Right kidney (tissue), 1 donor: ENCODE measurements around the gene CRYGN.

Experiments
- DNase-seq: peaks from one replicate; pipeline ENCODE4 v3.0.0-alpha.2; 2016

Gene CRYGN

DNA sequence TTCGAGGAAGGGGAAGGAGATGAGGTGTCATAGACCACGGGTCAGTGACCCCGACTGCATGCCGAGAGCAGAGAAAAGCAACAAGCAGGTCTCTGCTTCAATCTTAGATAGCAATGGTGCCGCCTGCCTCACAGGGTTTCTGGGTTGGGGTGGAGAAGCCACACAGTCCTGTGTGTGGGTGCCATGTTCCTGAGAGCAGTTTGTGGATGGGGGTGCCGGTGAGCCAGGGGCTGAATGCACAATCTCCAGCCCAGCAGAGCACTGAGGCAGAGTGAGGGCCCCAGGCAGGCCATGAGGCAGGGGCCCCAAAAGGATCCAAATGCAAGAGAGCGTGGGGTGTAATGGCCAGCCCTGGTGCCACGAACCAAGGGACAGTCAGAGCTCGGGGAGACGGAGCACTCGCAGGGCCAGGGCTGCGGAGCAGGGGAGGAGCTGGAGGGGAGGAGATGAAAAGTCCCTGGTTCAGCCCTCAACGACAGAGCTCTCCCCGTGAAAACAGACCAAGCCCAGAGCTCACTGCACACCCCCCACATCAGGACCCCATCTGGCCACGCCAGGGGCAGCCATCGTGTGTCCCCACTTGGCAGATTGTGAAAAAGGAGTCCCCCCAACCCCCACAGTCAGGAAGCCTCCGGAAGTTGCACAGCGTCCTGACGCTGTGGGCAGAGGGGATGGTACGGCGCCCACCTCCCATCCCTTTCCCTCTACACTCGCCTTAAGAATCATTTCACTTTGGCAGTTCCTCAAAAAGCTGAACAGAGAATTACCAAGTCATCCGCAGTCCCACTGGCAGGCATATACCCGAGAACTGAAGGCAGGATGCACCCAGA is 50.0 kb downstream of the CRYGN start:
- no peak for DNase-seq

DNA sequence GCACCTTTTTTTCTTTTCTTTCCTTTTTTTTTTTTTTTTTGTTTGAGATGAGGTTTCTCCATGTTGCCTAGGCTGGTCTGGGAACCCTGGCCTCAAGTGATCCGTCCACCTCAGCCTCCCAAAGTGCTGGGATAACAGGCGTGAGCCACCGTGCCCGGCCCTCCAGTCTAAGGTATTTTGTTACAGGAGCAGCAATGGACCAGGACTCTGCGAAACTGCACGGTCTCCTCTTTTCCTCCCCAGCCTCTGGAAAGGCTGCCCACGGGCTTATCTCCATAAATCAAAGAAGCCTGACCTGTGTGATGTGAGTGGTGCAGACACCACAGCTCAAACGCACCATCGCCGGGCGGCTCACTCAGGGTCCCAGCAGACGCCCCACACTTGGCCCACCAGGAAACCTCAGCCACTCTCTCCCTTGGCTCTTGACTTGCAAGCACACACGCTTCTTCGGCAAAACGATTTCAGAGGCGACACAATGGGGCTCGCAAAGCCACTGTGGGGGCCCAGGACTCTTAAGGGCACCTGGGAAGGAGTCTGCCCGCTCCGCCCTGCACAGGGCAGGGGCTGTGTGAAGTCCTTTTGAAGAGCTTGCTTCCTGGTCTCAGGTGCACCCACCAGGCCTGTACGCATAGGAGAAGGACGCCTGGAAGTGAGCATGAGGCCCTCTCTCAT is 50.7 kb downstream of the CRYGN start:
- no peak for DNase-seq

DNA sequence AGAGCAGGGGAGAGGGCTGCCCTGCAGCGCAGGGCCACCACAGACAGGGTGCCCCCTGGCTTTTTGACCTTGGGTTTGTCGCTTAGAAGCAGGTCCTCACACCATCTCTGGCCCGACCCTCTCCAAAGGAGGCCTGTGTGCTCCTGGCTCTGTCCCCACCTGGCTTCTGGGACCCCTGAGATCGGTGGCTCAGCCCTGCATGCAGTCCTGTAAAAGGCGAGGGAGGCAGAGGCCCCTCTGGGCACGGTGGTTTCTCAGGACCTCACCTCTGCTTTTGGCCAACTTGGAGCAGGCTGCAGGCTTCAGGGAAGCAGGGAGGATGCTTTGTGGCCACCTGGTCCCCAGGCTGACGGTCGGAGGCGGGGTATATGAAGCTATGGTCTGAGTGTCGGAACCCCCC is 51.5 kb downstream of the CRYGN start:
- no peak for DNase-seq

DNA sequence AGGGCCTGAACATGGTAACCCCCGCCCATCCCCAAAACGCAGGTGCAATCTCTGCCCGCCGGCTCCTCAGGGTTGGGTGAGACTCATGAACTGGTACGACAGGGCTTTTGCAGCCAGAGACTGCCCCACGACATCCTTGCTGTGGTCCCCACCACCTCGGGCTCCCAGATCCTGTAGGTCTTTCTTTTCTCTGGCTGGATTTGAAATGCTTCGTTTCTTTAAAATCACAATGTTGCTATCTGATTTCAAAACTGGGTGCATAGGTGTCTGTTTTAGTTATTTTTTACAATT is 52.0 kb downstream of the CRYGN start:
- DNase-seq: no peak

DNA sequence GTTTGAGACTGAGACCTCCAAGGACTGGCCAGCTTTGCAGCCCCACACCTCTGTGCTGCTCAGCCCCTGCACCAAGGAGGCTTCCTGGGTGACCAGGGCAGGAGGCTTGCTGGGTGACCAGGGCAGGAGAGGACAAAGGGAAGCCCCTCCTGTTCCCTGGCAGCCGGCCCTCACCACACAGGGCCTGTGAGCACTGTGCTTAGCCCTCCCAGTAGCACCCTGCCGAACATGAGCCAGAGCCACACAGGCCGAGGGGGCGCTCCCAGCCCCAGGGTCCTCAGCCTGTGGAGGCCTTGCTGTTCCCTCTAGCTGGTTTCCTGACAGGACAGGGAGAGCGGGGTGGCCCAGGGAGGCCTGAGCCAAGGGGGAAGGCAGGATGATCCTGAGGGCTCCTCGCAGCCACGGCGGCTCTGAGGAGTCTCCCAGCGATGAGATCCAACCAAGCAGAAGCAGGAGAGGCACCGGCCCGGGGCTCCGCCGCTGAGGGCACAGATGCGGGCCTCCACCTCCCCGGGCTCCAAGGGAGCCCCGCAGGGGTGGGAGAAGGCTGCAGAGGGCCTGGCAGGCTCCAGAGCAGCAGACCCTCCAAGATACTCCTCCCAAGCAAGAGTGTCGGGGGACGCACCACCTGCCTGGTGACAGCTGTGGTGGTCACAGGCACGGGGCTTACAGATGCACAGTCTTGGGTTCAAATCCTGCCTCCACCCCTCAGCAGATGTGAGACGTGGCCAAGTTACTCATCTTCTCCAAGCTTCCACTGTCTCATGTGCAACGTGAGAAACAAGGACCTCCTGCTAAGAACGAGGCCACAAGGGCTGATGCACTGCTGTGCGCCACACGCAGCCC is 52.6 kb downstream of the CRYGN start:
- DNase-seq: no peak

DNA sequence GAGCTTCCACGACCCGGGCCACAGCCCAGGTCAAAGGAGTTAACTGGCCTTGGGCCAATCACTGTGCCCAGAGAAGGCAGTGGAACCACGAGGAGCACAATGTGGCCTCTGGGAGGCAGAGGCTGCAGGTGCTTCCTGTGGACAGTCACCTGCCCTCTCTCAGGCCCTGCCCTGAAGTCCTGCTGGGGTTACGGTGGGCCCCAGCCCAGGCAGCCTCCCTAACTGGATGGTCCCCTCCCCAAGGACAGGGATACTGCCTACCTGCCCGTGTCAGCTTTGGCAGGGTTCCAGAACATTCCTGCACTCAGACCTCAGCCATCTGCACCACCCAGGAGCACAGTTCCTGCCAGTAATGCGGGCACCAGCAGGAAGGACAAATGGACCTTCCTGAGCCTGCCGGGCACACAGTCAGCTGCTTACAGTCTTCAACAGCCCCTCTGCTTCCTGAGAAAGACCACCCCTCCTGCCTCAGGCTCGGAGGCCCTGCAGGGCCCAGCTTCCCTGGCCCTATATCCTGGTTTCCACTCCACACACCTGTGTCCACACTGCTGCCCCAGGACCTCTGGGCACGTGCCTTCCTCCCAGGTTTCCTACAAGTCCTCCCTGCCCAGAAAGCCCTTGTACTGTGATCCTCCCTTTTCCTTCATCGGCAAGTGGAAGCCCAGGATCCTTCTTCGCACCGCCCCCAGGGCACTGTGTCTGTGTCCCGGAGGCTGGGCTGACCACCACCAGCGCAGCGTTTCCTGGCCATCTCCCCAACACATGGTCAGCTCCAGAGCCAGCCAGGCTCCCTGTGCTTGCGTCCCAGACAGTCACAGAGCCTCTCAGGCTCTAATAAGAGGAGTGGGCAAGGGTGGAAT is 53.4 kb downstream of the CRYGN start:
- no peak for DNase-seq

DNA sequence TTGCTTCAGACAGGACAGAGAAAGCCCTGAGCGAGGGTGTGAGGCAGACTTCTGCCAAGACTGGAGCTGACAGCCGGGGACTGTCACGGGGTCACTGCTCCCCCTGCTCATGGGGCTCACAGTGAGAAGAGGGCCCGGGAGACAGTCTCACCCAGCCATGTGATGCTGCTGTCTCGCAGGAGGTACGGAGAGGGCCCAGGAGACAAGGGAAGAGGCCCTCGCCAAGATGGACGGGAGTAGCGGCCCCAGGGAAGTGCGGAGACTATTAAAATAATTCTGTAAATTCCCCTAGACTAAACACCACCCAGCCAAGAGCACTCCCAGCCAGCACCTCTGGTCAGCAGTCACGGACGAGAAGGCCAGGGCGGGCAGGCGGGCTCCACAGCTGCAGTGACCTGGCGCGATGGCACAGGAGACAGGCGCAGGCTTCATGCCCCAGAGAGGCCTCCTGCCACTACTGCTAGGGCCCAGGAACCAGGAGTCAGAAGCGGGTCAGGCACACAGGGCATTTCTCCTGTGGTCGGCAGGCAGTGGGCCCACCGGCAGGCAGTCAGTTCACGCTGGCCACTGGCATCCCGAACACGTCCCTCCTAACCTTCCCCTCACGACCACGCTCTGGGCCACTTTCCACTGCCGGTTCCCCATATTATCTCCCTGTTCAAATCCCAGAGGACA is 54.2 kb downstream of the CRYGN start:
- no peak for DNase-seq

DNA sequence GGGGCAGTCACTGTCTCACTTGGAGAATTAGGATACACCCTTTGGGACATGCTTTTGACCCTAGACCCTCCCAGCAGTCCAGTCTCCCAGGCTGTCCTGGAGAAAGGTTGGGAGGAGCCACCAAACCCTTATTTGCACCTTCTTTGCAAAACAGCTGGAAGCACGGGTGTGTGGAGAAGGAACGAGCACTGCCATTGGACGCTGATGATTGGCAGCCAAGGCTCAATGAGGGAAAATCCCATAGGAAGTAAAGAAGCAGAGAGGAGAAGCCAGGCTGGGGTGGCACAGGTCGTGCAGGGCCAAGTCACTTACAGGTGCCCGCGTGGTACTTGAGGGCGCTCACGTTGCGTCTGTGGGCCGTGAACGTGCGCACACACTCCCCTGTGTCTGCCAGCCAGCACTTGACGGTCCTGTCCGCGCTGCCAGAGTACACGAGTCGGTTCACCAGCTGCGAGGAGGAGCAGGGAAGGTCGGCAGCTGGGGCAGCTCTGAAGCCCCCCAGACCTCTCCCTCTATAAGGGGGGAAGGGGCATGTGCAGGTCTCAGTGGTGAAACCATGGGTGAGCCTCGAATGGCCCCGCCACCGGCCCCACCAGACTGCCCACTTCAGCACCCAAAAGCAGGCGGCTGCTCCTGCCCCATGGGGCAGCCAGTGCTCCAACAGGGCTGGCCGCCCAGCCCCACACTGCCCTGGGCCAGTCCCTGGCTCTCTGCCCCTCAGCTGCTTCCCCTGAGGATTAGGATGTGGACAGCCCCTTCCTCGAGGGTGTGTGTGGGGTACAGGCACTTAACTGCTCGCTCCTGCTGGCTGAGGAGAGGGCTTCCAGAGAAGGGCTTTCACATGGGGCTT is 54.9 kb downstream of the CRYGN start:
- no peak for DNase-seq

DNA sequence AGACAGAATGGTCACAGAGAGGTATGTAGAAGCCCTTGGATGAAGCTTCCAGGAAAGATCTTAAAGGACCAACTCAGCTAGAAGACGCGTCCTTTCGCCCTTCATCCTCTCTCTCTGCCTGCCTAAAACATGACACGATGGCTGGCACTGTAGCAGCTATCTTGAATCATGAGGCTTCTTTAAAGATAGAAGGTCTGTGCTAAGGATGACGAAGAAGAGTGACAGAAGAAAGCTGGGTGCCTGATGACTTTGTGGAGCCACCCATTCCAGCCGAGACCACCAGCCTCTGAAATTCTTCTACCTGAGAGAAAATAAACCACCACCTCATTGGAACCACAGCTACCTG is 55.6 kb downstream of the CRYGN start:
- no peak for DNase-seq

DNA sequence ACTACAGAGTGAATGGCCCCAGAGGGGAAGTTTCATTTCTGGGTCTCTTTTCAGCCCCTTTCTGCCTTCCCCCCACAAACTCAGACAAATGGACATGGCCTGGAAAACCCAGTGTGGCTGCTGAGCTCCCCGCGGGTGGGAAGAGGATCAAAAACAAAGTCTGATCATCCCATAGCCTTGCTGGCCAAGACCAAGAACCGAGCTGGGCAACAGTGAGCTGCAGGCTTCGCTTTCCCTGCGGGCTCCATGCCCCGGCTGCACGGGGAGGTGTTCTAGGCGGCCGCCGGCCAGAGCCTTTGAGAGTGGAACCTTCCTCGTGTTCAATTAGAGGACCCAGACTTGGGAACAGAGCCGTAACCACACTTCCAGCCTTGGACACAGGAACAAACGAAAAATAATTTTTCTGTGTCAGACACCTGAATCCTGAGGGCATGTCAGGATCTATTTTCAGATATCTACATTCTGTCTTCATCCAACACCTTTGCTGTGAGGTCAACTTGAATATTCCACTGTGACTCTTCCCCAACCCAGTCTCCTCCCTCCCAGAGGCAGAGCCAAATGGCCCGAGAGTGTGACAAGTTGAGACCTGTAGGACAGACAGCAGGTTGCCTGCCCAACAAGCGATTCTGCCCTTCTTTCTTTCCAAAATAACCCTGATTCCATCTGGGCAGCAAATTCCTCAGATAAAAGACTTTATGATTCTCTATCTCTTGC is 56.1 kb downstream of the CRYGN start:
- no peak for DNase-seq

DNA sequence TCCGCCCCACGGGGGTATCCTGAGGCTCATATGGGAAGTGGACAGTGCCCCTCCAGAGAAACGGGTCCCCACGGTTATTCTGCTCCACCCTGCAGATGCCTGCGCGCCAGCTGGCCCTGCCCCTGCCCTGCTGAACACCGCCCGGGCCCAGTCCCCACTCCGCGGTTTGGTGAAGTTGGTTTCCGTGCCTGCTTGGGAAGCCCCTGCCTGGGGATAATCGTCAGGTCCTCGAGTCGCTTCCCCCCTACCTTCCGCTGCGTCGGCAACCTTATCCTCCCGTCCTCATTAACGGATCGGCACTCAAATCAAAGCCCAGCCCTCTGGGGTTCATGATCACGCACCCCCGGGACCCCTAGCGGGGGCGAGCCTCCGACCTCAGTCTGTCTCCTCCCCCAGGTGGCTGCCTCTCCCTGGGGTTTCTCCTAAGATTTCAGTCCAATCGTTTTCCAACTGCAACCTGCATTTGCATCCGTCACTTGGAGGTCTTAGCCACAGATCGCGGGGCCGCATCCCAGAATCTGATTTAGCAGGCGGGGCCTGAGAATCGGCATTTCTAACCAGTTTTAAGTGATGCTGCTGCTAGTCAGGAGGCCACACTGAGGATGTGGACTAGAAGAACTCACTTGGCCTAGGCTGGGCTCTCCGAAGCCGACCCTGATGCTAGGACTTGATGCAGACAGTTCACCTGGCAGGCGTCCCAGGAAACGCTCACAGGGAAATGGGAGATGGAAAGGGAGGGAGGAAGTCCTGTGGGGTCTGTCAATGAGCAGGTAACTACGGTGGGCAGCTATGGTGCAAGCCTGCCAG is 57.7 kb downstream of the CRYGN start:
- peak; percentile 60 for DNase-seq

DNA sequence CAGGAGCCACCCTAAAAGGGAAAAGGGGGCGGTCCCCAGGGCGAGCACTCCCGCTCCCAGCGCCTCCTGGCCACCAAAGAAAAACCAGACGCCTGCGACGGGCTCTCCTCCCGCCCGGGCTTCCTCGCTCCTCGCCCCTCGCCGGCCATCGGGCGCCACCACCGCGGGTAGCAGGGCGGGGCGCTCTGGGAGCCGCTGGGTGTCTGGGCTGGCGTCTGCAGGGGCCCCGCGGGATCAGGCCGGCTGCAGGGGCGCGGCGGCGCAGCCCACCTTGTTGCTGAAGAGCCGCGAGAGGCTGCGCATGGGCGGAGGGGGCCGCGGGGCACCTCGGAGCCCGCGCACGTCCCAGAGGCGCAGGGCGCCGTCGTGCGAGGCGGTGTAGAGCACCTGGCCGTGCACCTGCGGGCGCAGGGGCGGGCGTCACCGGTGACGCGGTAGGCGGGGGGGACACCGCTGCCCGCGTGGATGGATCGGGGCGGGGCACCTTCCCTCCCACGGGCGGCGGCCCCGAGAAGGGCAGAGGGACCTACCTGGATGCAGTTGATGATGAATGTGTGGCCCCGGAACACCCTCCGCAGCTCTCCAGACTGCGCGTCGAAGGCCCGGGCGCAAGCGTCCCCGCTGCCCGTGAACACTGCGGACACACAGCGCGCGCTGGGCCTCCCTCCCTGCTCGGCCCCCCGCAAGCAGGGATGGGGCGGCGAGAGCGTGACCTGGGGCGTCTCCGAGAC is 58.4 kb downstream of the CRYGN start:
- peak; percentile 68 for DNase-seq

DNA sequence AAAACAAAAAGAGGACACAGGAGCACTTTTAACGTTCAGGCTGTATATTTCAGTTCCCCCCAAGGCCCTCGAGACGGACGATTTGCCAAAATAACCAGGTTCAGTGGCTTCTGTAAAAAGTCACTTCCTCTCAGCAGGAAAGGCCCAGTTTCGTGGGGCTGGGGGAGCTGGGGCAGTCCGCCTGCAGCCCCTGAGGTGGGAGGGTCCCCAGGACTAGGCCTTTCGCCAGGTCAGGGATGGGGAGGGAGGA is 58.9 kb downstream of the CRYGN start:
- DNase-seq: no peak

DNA sequence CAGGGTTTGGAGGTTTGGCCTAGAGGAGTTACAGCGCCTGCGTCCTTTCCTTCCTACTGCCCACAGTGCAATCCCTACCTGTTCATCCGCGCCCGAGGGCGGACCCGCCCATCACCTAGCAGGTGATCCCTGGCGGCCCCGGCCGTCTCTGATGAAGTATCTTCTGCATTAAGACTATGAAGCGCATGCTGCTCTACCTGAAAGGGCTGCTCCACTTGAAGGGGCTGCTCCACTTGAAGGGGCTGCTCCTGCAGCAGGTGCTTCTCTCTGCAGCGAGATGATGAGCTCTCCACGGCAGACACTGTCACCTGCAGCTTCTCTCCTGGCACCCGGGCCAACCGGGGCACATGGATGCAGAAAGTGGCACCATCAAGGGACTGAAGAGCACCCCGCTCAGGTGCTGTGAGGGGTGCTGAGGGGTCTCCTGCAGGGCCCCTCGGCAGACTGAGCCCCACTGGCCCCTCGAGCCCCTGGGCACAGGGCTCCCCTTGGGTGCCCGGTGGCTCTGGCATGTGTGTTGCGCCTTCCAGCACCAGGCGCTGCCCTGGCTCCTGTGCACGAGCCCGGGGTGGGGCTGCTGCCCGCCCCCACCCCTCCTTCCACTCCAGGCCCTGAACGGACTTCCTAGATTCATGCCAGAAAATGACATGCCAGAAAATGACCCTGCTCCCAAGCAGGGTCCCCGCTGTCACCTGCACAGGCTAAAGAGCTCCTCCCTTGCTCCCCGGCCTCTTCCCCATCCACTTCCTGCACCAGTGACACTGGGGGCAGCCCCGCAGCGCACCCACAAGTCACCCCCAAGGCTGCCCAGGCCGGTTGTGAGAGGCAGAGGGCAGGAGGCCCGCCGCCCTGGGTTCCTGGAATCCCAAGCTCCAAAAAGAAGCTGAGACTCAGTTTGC is 59.5 kb downstream of the CRYGN start:
- no peak for DNase-seq

DNA sequence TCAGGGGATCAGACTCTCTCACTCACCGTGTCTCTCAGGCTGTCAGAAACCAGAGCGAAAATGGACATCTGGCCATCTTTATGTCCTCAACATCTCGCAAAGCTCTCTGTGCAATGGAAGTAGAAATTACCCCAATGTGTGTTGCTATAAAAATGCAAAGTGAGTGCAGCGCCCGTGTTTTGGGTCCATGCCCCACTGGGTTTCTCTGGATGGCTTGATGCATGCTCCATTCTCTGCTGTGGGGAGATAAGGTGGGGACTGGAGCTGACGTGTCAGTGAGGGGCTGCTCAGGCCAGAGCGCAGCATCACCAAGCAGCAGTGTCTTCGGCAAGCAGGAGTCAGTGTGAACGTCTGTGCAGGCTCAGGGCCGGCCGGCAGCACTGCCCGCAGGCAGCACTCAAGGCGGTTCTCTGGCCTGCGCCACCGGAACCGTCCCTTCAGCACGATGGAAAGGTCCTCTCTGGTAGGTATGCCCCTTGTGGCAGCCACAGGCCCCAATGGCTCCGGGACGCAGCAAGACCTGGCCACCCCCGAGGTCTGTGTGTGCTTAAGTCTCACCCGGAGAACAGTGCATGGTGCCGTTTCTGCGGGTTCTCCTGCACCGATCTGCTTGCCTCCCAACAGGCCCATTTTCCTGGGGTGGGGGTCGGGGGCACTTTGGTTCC is 60.3 kb downstream of the CRYGN start:
- no peak for DNase-seq

DNA sequence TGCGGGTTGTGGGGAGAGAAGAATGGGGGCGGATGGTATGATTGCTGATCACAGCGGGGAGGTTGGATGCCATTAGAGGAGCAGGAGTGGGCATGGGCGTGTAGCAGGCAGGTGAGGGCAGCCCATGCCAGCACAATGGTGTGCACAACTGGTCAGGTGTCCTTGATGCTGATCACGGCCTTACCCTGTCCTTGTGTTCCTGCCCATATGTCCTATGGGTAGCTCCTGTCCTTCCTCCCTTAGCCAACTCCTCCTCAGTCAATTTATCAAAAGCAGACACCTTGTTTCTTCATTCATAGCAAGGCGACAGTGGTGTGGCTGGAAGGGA is 60.8 kb downstream of the CRYGN start:
- no peak for DNase-seq
